ENCODE results near the gene MUL1.
A peak's percentile ranks its signal among the peaks of the same experiment; 100 is the strongest.

Gene MUL1

DNA sequence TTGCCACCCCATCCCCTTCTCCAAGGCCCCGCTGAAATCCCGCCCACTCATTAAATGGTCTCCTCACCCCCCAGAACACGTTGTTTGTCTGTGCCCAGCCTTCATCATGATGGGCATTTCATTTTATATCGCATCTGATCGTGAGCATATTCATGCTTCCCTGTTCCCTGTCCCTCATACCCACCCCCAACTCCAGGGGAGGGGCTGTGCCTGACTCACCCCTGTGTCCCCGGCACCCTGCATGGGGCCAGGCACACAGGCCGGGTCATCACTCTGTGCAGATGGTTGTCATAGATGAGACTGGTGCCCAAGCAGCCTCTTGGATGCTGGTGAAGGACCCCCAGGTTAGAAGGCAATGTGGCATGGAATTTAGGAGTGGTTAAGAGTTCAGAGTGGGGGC lies 33.0 kb downstream of the MUL1 start:
- no peak overlapping the region for H3K4me3 ChIP-seq (ENCODE audit: severe bottlenecking)
- peaks cover 14% of the 10 kb centered on the region for H3K4me1 ChIP-seq (ENCODE audit: insufficient read depth, poor library complexity, severe bottlenecking)
- H3K9me3 ChIP-seq (ENCODE audit: severe bottlenecking), result no peaks in the 10 kb centered on the region
- H3K27me3 ChIP-seq (ENCODE audit: insufficient read depth, poor library complexity, severe bottlenecking), result no peaks in the 10 kb centered on the region
- DNase-seq (ENCODE audit: low spot score) (no peak), ATAC-seq (ENCODE audit: low read depth) (no peak)
- no peak for TF ChIP-seq CTCF (IDR thresholded peaks at IDR 0.05; ENCODE audit: poor library complexity, severe bottlenecking)
- H3K36me3 ChIP-seq (ENCODE audit: low read depth), result no peaks in the 10 kb centered on the region
- no peak overlapping the region for H3K27ac ChIP-seq (ENCODE audit: poor library complexity, severe bottlenecking)

DNA sequence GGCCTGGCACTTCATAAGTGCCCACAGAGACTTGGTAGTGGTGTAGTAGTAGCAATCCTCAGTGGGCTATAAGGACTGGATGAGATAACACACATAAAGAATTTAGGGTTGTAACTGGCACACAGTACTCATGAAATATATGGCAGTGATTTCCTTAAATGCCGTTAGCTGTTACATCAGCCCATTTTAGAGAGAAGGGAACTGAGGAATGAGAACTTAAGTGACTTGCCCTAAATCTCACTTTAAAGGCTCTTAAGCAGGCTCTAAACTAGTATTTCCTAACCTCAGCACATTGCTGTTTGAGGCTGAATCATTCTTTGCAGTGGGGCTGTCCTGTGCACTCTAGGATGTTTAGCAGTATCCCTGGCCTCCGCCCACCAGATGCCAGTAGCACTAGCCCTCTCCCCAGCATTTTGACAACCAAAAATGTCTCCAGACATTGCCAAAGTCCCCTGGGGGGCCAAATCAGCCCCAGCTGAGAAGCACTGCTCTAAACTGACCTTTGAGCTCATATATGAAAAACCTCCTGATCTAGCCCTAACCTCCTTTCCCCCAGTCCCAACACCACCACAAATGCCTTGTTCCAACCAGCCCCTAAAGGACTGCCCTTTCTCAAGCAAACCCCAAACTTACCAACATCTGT lies 33.5 kb downstream of the MUL1 start:
- Histone ChIP-seq H3K4me3 (ENCODE audit: severe bottlenecking) (no peak overlapping the region), H3K27me3 (ENCODE audit: insufficient read depth, poor library complexity, severe bottlenecking) (no peaks in the 10 kb centered on the region), H3K36me3 (ENCODE audit: low read depth) (no peaks in the 10 kb centered on the region), H3K4me1 (ENCODE audit: insufficient read depth, poor library complexity, severe bottlenecking) (peaks cover 14% of the 10 kb centered on the region), H3K27ac (ENCODE audit: poor library complexity, severe bottlenecking) (no peak overlapping the region), H3K9me3 (ENCODE audit: severe bottlenecking) (no peaks in the 10 kb centered on the region)
- peak; percentile 61 for ATAC-seq (ENCODE audit: low read depth)
- no peak for TF ChIP-seq CTCF (IDR thresholded peaks at IDR 0.05; ENCODE audit: poor library complexity, severe bottlenecking)
- no peak for DNase-seq (ENCODE audit: low spot score)

DNA sequence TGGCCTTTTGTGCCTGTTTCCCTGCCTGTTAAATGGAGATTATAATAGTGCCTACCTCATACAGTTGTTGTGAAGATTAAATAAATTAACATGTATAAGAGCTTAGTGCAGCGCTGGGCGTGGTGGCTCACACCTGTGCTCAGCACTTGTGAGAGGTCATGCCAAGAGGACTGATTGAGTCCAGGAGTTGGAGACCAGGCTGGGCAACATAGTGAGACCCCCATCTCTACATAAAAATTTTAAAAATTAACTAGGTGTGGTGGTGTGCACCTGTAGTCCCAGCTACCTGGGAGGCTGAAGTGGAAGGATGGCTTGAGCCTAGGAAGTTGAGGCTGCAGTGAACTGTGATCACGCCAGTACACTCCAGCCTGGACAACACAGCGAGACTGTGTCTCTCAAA lies 34.1 kb downstream of the MUL1 start:
- ATAC-seq (ENCODE audit: low read depth), result no peak
- Histone ChIP-seq H3K36me3 (ENCODE audit: low read depth) (no peaks in the 10 kb centered on the region), H3K27me3 (ENCODE audit: insufficient read depth, poor library complexity, severe bottlenecking) (no peaks in the 10 kb centered on the region), H3K27ac (ENCODE audit: poor library complexity, severe bottlenecking) (no peak overlapping the region), H3K4me3 (ENCODE audit: severe bottlenecking) (no peak overlapping the region), H3K9me3 (ENCODE audit: severe bottlenecking) (no peaks in the 10 kb centered on the region), H3K4me1 (ENCODE audit: insufficient read depth, poor library complexity, severe bottlenecking) (peaks cover 14% of the 10 kb centered on the region)
- TF ChIP-seq CTCF (IDR thresholded peaks at IDR 0.05; ENCODE audit: poor library complexity, severe bottlenecking), result no peak
- no peak for DNase-seq (ENCODE audit: low spot score)

DNA sequence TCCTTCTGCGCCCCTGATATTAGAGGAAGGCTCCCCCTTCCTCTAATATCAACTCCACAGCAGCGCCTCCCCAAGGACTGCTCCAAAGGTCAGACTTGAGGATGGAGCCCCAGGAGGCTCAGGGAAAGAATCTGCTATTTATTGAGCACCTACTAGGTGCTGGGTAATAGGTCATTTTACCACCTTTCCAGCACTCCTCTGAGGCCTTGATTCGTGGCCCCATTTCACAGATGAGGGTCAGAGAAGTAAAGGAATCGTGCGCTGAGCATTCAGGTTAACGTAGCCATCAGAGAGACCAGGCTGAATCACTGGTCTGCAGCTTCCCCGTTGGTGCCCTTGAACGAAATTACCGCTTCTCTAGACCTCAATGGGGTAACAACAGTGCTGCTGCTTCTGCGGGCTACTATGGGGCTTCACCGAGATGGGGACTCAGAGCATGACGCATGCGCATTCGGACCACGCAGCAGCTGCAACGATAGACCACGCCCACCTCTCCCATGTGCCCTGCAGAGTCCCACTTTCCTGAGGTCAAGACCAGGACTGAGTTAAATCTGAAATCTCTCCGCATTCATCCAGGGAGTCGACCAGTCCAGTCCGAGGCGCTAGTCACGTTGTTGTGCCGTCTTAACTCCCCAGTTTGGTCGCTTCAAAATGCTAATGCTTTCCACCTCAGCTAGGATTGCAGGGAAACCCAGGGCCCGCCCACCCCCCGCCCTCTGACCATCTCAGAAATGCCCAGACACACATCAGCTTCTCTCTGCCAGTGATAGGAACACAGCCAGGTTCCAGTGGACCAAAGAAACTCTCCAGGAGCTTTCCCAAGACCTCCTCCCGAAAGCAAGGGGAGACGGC lies 34.9 kb downstream of the MUL1 start:
- H3K27me3 ChIP-seq (ENCODE audit: insufficient read depth, poor library complexity, severe bottlenecking), result no peaks in the 10 kb centered on the region
- H3K4me3 ChIP-seq (ENCODE audit: severe bottlenecking), result no peak overlapping the region
- H3K4me1 ChIP-seq (ENCODE audit: insufficient read depth, poor library complexity, severe bottlenecking), result peaks cover 14% of the 10 kb centered on the region
- TF ChIP-seq CTCF (IDR thresholded peaks at IDR 0.05; ENCODE audit: poor library complexity, severe bottlenecking), result no peak
- H3K9me3 ChIP-seq (ENCODE audit: severe bottlenecking), result no peaks in the 10 kb centered on the region
- ATAC-seq (ENCODE audit: low read depth) (no peak; the same call in 2 of the 3 replicates), DNase-seq (ENCODE audit: low spot score) (no peak)
- no peaks in the 10 kb centered on the region for H3K36me3 ChIP-seq (ENCODE audit: low read depth)
- H3K27ac ChIP-seq (ENCODE audit: poor library complexity, severe bottlenecking), result no peak overlapping the region

GRCh38 chr1:20472121-20472520 lies 35.8 kb downstream of the MUL1 start:
- no peak for TF ChIP-seq CTCF (IDR thresholded peaks at IDR 0.05; ENCODE audit: poor library complexity, severe bottlenecking)
- H3K4me1 ChIP-seq (ENCODE audit: insufficient read depth, poor library complexity, severe bottlenecking), result peaks cover 12% of the 10 kb centered on the region
- DNase-seq (ENCODE audit: low spot score) (no peak), ATAC-seq (ENCODE audit: low read depth) (no peak)
- no peak overlapping the region for H3K27ac ChIP-seq (ENCODE audit: poor library complexity, severe bottlenecking)
- no peak overlapping the region for H3K4me3 ChIP-seq (ENCODE audit: severe bottlenecking)
- H3K27me3 ChIP-seq (ENCODE audit: insufficient read depth, poor library complexity, severe bottlenecking), result no peaks in the 10 kb centered on the region
- H3K36me3 ChIP-seq (ENCODE audit: low read depth), result no peaks in the 10 kb centered on the region
- H3K9me3 ChIP-seq (ENCODE audit: severe bottlenecking), result no peaks in the 10 kb centered on the region
